Stomach (tissue), 9 donors: ENCODE data around the gene MAGI1. TPM values are rescaled to one million over a fixed set of nuclear protein-coding genes. Genes with fewer than 3 reads are reported as not detected.

Experiments used
- DNase-seq, 2 donors: peaks; one replicate each; pipeline versions ENCODE4 v3.0.0 to v3.0.0-alpha.2; 2013 to 2019
- H3K27ac ChIP-seq, 5 donors: fragments of 200-600 bp in 4 of 5; sonication (generic) in 4 of 5; one replicate each; pipeline ENCODE4 v1.5.1; 2013 to 2019; ENCODE audit warnings: mild to moderate bottlenecking in 1 of 5, moderate library complexity in 1 of 5
- H3K27me3 ChIP-seq, 3 donors: fragments of 200-600 bp; sonication (generic); one replicate each; pipeline ENCODE4 v1.5.1; 2017 to 2019; ENCODE audit warnings: mixed run types in 1 of 3
- H3K36me3 ChIP-seq, 4 donors: fragments of 200-600 bp; sonication (generic); 1 replicate in 3 of 4; 2 replicates in 1 of 4; pipeline ENCODE4 v1.5.1; 2016 to 2019
- H3K4me1 ChIP-seq, 4 donors: fragments of 200-600 bp; sonication (generic); one replicate each; pipeline ENCODE4 v1.5.1; 2016 to 2019
- H3K4me3 ChIP-seq, 4 donors: fragments of 200-600 bp; sonication (generic) in 3 of 4; one replicate each; pipeline ENCODE4 v1.5.1; 2016 to 2019; ENCODE audit warnings: mild to moderate bottlenecking in 1 of 4
- H3K9me3 ChIP-seq, 4 donors: fragments of 200-600 bp; sonication (generic); one replicate each; pipeline ENCODE4 v1.5.1; 2016 to 2019
- CTCF ChIP-seq, 7 experiments: fragments of 450-650 bp in 4 of 7; fragments of 200-600 bp in 3 of 7; sonication (generic) in 3 of 7; IDR thresholded peaks; one replicate each; pipeline ENCODE4 v1.5.1; 2016 to 2019; ENCODE audit warnings: antibody characterized with exemption in 7 of 7, control low read depth in 2 of 7, mild to moderate bottlenecking in 1 of 7
- EP300 ChIP-seq: sonication (generic); formaldehyde crosslinking; IDR thresholded peaks from one replicate; pipeline ENCODE4 v1.6.1; 2017; ENCODE audit warnings: antibody characterized with exemption
- POLR2A ChIP-seq, 4 donors: fragments of 450-650 bp; IDR thresholded peaks; one replicate each; pipeline ENCODE4 v1.6.1; 2016; ENCODE audit warnings: antibody characterized with exemption in 4 of 4, control low read depth in 2 of 4, mild to moderate bottlenecking in 1 of 4, moderate library complexity in 1 of 4
- POLR2AphosphoS5 ChIP-seq, 3 donors: sonication (generic); formaldehyde crosslinking; IDR thresholded peaks; one replicate each; pipeline ENCODE4 v1.6.1; 2016; ENCODE audit warnings: antibody characterized with exemption in 3 of 3
- WGBS, 5 donors: extraction: QIAGEN DNeasy Blood & Tissue Kit in 3 of 5; methylation state at CpG; one replicate each; pipeline versions ENCODE4 v1.1.5 to v1.1.7; 2013 to 2018; 5-methylcytosine and 5-hydroxymethylcytosine counted together
- intact Hi-C: fragments of 100-400 bp; cut with DNase I; formaldehyde crosslinking; loops from one replicate; pipeline ENCODE4 v1.15.1; 2023; ENCODE audit warnings: low total_unique reads
- polyA plus RNA-seq, 3 donors: library from polyadenylated mRNA; stranded (reverse); fragments of 200-250 nt; gene quantifications; one replicate each; pipeline ENCODE4 v1.2.3, GENCODE V29; 2013
- total RNA-seq, 5 donors: library from RNA; depleted of rRNA; stranded (reverse); fragments of >200 nt; gene quantifications; one replicate each; pipeline versions ENCODE4 v1.1.0 to v1.2.3, GENCODE V29; 2014 to 2016
- donor health status: healthy with polysubstance abuse.
- donor health status: Bipolar disorder and iron deficiency.
- donor health status: healthy.

MAGI1 gene
- total and polyA plus RNA-seq, 8 donors, result 5.7 to 237 (median 84.8) TPM

- 48 to 69% (median 65%) methylated on average over 3 of the region's 3 CpGs for WGBS, 5 donors
- Histone ChIP-seq H3K36me3 (no peaks in the 10 kb centered on the region), H3K4me3 (no peak overlapping the region), H3K27ac (no peak overlapping the region), H3K4me1 (peaks cover 8 to 35% (median 20%) of the 10 kb centered on the region in 4 donors), H3K27me3 (no peaks in the 10 kb centered on the region), H3K9me3 (no peaks in the 10 kb centered on the region)
- TF ChIP-seq EP300, result no peak
- no peak for TF ChIP-seq CTCF (IDR thresholded peaks at IDR 0.05)
- no peak for DNase-seq
- intact Hi-C loops, result no loop called here
These were observed 141.0 kb downstream of the MAGI1 start for GRCh38 chr3:65897766-65898165.

- no peak for DNase-seq
- 47 to 61% (median 48%) methylated on average over 6 of the region's 6 CpGs for WGBS, 5 donors
- Histone ChIP-seq H3K27ac (no peak overlapping the region), H3K36me3 (no peaks in the 10 kb centered on the region), H3K4me3 (no peak overlapping the region), H3K27me3 (no peaks in the 10 kb centered on the region), H3K4me1 (peaks cover 0 to 21% (median 7%) of the 10 kb centered on the region in 4 donors), H3K9me3 (no peaks in the 10 kb centered on the region)
- intact Hi-C loops, result no loop called here
- no peak for TF ChIP-seq POLR2A (IDR thresholded peaks at IDR 0.05)
- TF ChIP-seq EP300, result no peak
- TF ChIP-seq CTCF (IDR thresholded peaks at IDR 0.05), result no peak
These were observed 142.4 kb downstream of the MAGI1 start for GRCh38 chr3:65896321-65896720.

GRCh38 chr3:65894679-65895453 is 143.9 kb downstream of the MAGI1 start:
- H3K27ac ChIP-seq, result no peak overlapping the region

GRCh38 chr3:65894126-65894525 is 144.6 kb downstream of the MAGI1 start:
- WGBS, 5 donors, result 87 to 100% (median 96%) methylated on average over 2 of the region's 2 CpGs
- no peak overlapping the region for H3K27ac ChIP-seq
- H3K36me3 ChIP-seq, result no peaks in the 10 kb centered on the region

More at GRCh38 chr3:65894679-65895453, 143.9 kb downstream of the MAGI1 start:
- WGBS, 5 donors, result 53 to 71% (median 60%) methylated on average over 5 of the region's 5 CpGs
- no peak for DNase-seq
- Histone ChIP-seq H3K9me3 (no peaks in the 10 kb centered on the region), H3K36me3 (no peaks in the 10 kb centered on the region), H3K4me3 (no peak overlapping the region), H3K4me1 (peaks cover 0 to 12% (median 0%) of the 10 kb centered on the region in 4 donors), H3K27me3 (no peaks in the 10 kb centered on the region)
- TF ChIP-seq EP300 (no peak), CTCF (IDR thresholded peaks at IDR 0.05) (no peak), POLR2AphosphoS5 (IDR thresholded peaks at IDR 0.05) (no peak), POLR2A (IDR thresholded peaks at IDR 0.05) (no peak)
- intact Hi-C loops, result no loop called here

More at GRCh38 chr3:65894126-65894525, 144.6 kb downstream of the MAGI1 start:
- Histone ChIP-seq H3K27me3 (no peaks in the 10 kb centered on the region), H3K4me3 (no peak overlapping the region), H3K4me1 (peaks cover 0 to 17% (median 4%) of the 10 kb centered on the region in 4 donors), H3K9me3 (no peaks in the 10 kb centered on the region)
- DNase-seq, result no peak
- intact Hi-C loops, result no loop called here
- no peak for TF ChIP-seq POLR2A (IDR thresholded peaks at IDR 0.05)
- no peak for TF ChIP-seq EP300
- TF ChIP-seq CTCF (IDR thresholded peaks at IDR 0.05), result no peak
- no peak for TF ChIP-seq POLR2AphosphoS5 (IDR thresholded peaks at IDR 0.05)
